KOPT-K1 (cell line): ENCODE measurements around the gene PPIB.
"Not testable (repeated sequence)": the region's sequence is repeated elsewhere in the genome, so short reads cannot be mapped to it uniquely, and the experiment has no call there.

Source experiments
- H3K27ac ChIP-seq: fragments of 200-600 bp; sonication (generic); 2 replicates; pipeline ENCODE4 v1.5.1; 2016; ENCODE audit warnings: antibody characterized with exemption, mild to moderate bottlenecking, low read depth, low read length; ENCODE audit not compliant: poor library complexity, severe bottlenecking
- H3K36me3 ChIP-seq: fragments of 200-600 bp; sonication (generic); 2 replicates; pipeline ENCODE4 v1.5.1; 2017; ENCODE audit warnings: antibody characterized with exemption, mild to moderate bottlenecking, low read length, moderate library complexity; ENCODE audit not compliant: insufficient read depth
- H3K9me3 ChIP-seq: fragments of 200-600 bp; sonication (generic); 2 replicates; pipeline ENCODE4 v1.5.1; 2017; ENCODE audit warnings: antibody characterized with exemption, low read length, mild to moderate bottlenecking; ENCODE audit not compliant: insufficient read depth, poor library complexity, severe bottlenecking

PPIB gene

DNA sequence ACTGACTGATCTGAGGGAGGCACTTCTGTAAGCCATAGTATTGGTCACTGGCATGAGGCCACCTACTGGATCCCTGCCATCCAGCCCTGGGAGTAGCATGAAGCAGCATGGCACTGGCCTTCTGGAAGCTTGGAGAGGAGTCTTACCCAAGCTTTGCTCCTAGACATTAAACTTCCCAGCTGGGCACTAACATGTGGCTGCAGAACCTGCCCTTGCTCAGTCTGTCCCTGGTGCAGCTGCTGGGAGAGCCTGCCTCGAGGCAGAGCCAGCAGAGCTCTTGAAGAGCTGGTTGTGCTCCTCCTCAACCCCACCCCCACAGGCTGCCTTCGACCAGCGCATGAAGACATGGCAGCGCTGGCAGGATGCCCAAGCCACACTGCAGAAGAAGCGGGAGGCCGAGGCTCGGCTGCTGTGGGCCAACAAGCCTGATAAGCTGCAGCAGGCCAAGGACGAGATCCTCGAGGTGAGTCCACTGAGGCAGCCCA is 28.4 kb downstream of the PPIB start:
- H3K9me3 ChIP-seq = no peaks in the 10 kb centered on the region
- H3K36me3 ChIP-seq = peaks cover 88% of the 10 kb centered on the region
- H3K27ac ChIP-seq = no peak overlapping the region

DNA sequence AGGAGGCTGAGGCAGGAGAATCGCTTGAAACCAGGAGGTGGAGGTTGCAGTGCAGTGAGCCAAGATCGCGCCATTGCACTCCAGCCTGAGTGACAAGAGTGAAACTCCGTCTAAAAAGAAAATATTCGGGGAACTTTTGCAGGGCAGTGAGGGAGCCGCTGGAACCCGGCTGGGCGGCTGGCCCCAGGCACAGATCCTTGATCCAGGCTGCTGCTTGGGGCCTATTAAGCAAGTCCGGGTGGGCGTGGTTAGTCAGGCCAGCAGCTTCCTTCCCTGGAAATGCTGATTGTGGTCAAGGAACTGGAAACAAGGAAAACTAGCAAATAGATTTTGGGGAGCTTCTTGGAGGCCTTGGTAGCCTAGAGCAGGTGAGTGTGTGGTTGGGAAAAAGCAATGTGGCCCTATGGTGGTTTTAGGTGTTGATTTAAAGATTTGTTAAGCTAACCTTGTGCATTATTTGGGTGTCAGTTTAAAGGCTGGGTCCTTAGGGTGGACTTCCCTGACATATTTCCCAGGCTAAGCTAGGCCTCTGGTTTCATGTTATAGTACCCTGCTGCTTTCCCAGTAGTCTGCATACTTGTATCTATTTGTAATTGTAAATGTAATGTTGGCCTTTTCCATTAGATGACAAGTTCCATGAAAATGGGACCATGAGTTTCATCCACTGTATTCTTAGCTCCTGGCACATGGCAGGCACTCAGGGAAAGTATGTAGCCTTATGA is 29.0 kb downstream of the PPIB start:
- peaks cover 93% of the 10 kb centered on the region for H3K36me3 ChIP-seq
- no peaks in the 10 kb centered on the region for H3K9me3 ChIP-seq
- no peak overlapping the region for H3K27ac ChIP-seq

DNA sequence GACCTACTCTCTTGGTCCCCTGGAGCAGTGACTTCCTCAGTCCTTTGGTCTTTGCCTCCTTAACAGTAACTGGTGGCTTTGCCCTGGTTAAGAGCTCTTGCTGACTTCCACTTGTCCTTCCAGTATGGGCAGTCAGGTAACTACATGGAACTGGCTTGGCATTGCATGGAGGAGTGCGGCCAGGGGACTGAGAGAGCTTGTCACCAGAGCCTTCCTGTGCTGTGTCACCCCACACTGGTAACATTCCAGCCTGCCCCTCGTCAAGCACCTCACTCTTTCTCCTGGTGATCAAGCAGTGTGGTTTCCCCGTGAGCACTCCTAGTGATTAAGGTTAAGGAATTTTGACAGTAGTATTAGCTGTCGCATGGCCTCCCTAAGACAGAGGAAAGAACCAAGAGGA is 30.6 kb downstream of the PPIB start:
- Histone ChIP-seq H3K36me3 (peaks cover 94% of the 10 kb centered on the region), H3K27ac (no peak overlapping the region)

DNA sequence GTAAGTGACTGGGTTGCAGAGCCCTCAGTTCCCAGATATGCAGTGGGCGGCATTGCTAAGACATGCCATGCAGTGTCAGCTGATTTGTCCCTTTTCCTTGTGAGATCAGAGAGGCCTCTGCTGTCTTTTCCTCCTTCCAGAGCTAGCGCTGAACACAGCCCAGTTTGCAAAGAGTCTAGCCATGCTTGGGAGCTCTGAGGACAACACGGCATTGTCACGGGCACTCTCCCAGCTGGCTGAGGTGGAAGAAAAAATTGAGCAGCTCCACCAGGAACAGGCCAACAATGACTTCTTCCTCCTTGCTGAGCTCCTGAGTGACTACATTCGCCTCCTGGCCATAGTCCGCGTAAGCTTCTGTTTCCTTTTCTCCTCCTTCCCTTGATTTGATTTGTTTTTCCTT is 31.3 kb downstream of the PPIB start:
- Histone ChIP-seq H3K9me3 (no peaks in the 10 kb centered on the region), H3K36me3 (peaks cover 94% of the 10 kb centered on the region), H3K27ac (no peak overlapping the region)

More for the DNA sequence above, 30.6 kb downstream of the PPIB start:
- no peaks in the 10 kb centered on the region for H3K9me3 ChIP-seq

DNA sequence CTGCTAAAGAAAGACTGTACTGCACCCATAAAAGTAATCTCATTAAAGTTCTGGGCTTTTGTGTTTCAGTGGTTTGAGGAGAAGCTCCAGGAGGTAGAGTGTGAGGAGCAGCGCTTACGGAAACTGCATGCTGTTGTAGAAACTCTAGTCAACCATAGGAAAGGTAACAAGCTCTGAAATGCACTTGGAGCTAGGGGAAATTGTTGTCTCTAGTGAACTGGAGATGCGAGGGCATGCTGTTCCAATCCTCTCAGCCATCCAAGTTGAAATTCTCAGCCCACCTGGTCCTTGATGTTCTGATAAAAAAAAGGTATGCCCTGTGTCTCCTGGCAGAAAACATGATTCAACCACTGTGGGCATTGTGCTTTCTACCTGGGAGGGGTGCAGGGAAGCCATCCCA is 32.7 kb downstream of the PPIB start:
- no peaks in the 10 kb centered on the region for H3K9me3 ChIP-seq
- no peak overlapping the region for H3K27ac ChIP-seq
- H3K36me3 ChIP-seq = peaks cover 96% of the 10 kb centered on the region

DNA sequence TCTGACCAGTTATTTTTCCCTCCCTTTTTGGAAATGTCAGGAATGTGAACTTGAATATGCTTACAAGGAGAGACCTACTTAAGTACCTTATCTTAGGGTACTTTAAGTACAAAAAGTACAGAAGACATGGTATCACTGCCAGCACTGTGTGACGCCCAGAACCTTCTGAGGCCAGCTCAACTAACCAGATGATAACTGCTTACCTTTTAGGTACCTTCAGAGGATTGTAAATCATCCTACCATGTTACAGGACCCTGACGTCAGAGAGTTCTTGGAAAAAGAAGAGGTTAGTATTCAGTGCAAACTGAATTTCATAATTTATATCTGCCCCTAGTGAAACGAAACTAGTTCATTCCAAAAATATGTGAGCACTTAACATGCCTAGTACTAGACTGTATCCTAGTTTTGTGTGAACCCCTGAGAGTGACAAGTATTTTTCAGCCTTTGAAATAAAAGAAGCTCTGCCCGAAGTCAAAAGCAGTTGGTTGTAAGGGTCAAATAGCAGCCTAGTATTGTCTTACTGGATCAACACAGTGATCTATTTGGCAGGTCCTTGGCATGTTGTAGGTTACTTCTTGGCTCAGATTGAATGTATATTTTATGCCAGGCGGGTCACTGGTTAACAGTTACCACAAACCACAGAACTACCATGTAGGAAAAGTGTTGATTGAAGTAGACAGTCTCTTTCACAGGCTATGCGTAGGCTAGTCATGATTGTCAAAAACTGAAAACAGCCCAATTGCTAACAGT is 35.1 kb downstream of the PPIB start:
- Histone ChIP-seq H3K36me3 (peaks cover 95% of the 10 kb centered on the region), H3K27ac (no peak overlapping the region), H3K9me3 (no peaks in the 10 kb centered on the region)

DNA sequence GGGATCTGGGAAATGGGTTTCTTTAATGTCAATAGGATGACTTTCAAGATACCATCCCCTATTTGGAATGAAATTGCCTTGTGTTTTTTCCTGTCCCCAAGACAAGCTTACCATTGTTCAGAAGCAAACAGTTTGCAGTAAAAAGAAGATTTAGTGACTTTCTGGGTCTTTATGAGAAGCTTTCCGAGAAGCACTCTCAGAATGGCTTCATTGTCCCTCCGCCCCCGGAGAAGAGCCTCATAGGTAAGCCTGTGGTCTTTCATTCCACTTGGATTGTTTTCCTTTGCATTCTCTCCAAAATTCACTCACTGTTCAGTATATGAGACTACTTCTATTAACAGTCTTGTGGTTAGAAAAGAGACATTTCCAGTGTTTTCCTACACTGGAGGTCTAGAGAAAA is 36.8 kb downstream of the PPIB start:
- Histone ChIP-seq H3K27ac (no peak overlapping the region), H3K9me3 (no peaks in the 10 kb centered on the region), H3K36me3 (peaks cover 95% of the 10 kb centered on the region)

DNA sequence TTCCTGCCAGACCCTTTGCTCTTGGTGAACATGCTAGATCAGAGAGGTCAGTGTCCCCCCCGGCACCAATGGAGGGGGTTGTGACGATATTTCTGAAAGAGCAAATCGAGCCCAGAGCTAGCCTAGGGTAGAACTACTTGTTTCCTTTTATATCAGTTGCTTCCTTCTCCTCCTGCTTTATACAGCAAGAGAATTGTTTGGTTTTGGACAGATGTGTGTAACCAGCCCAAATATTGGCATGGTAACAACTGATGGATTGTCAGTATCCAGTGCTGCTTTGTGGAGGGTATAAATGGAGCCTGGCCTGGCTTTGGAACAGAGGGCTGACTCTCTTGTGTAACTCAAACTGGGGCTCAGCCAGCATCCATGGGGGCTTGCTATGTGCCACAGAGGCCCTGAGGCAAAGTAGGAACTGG is 39.9 kb downstream of the PPIB start:
- H3K27ac ChIP-seq = no peak overlapping the region
- H3K9me3 ChIP-seq = no peaks in the 10 kb centered on the region
- peaks cover 95% of the 10 kb centered on the region for H3K36me3 ChIP-seq

DNA sequence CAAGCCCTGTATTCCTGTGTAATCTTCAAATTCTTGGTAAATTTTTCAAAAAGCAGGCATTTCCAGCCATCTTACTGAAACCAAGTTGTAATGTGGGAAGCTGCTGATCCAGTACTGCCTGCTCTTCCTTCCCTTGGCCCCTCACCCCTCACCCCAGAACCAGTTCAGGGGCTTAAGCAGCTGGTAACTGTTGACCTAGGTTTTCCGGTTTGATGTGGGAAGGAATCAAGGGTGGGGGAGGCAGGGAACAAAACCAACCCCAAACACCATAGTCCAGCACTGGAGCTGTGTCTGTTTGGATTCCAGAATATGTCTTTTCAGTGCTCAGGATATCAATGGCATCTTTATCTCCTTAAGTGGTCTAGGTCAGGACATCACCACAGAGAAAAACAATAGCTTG is 40.4 kb downstream of the PPIB start:
- no peaks in the 10 kb centered on the region for H3K9me3 ChIP-seq
- peaks cover 95% of the 10 kb centered on the region for H3K36me3 ChIP-seq
- H3K27ac ChIP-seq = no peak overlapping the region

DNA sequence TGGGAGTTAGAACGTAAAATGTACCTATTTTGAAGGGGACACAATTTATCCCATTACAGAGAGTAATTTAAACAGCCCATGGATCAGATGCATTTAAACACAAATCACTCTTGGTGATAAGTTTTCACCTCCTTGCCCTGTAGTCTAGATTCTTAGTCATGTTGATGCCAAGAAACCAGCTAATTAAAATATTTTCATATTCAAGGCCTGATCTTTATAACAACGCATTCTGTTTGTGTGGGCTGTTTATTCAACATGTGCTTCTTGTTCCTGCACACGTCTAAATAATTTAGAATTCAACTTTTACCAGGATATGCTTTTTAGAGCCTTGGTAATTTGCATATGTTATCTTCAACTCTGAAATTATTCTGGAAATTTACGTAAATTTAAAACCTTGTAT is 41.2 kb downstream of the PPIB start:
- peaks cover 95% of the 10 kb centered on the region for H3K36me3 ChIP-seq
- H3K27ac ChIP-seq = no peak overlapping the region
- H3K9me3 ChIP-seq = no peaks in the 10 kb centered on the region

DNA sequence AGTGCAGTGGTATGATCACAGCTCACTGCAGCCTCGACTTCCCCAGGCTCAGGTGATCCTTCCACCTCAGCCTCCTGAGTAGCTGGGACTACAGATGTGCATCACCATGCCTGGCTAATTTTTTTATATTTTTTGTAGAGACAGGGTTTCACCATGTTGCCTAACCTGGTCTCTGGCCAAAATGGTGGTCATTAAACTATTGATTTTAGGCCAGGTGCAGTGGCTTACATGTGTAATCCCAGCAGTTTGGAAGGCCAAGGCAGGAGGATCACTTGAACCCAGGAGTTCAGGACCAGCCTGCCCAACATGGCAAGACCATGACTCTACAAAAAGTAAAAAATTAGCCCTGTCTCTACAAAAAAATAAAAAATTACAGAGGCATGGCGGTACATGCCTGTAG is 42.5 kb downstream of the PPIB start:
- peaks cover 97% of the 10 kb centered on the region for H3K36me3 ChIP-seq
- not testable (repeated sequence) for H3K9me3 ChIP-seq, H3K27ac ChIP-seq

DNA sequence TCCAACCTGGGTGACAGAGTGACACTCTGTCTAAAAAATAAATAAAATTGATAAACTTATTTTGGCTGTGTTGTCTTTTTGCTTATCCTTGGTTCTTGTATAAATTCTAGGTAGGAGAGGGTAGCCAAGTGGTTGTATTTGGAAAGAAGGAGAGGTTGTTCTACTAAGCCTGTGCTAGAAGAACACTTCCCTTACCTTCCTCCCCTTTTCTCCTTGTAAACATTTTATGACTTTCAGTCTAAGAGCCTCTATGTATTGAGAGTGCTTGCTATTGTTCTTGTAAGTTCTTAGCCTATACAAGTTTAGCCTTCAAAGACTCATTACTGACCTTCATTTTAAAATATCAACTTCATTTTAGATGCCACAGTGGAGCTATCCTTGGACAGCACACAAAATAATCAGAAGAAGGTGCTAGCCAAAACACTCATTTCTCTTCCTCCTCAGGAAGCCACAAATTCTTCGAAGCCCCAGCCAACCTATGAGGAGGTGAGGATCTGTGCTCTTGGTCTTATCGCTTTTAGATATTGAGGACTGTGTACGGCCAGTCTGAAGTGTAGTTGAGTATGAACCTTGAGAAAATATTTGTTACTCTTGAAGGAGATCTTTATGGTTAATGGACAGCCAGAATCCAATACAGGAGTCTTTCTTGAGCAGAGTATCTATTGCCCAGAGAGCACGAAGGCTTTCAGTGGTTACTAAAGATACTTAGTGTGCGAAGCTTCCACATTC is 44.9 kb downstream of the PPIB start:
- Histone ChIP-seq H3K9me3 (no peaks in the 10 kb centered on the region), H3K27ac (no peak overlapping the region), H3K36me3 (peaks cover 99% of the 10 kb centered on the region)

DNA sequence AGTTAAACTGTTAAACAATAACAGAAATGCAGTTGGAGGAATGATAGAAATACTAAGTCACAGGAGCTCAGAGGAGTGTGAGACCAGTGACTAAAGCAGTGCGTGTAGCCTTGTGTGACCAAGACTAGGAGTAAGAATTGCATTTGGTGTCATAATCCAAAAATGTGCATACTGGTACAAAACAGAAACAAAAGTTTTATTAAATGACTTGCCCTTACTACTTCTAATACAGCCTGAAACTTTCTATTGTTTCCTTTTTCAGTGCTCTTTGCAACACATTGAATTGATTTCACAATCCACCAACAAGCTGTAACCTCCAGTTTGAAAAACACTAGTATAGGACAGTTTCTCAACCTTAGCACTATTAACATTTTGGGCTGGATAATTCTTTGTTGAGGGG is 49.9 kb downstream of the PPIB start:
- H3K9me3 ChIP-seq = no peaks in the 10 kb centered on the region
- peaks cover 55% of the 10 kb centered on the region for H3K36me3 ChIP-seq
- H3K27ac ChIP-seq = no peak overlapping the region

DNA sequence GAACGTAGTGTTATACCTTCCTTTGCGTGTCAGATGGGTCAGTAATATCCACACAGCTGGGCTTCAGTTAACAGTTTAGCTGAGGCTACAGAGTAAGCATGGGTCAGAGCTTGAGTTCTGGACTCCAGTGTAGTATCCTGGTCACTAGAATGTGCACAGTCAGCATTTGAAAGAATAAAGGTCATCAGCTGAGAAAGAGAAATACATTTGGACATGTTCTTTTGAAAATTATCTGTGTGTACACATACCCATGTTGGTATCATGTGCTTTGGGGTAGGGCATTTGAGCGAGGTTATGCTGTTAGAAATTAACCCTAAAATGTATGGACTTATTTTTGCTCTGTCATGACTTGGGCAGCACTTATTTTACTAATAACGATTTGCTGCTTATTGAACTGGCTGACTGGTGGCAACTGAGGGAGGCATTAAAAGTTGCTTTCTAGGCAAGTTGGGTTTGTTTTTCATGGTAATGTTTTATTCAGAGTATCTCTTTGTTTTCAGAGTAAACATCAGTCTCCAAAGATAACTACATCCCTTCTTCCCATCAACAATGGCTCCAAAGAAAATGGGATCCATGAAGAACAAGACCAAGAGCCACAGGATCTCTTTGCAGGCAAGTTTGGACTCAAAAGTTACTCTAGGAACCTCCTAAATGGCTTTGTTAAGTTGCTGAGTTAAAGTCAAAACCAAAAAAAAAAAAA is 50.6 kb downstream of the PPIB start:
- Histone ChIP-seq H3K9me3 (no peaks in the 10 kb centered on the region), H3K36me3 (peaks cover 49% of the 10 kb centered on the region), H3K27ac (no peak overlapping the region)

DNA sequence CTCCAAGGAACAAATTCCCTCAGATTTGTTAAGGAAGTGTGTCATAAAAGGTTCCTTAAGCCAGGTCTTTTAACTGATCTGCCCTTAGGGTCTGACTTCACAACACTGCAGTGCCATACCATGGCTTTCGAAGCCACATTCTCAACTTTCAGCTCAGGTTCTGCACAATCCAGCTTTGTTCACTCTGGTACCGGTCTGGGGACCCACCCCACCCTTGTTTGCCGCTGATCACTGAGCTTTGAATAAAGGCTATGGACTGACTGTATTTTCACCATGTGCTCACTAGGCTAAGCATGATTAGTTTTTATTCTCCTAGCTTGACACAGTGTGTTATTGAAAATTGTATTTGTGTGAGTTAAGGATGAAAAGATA is 51.2 kb downstream of the PPIB start:
- H3K9me3 ChIP-seq = no peaks in the 10 kb centered on the region
- H3K27ac ChIP-seq = no peak overlapping the region
- H3K36me3 ChIP-seq = peaks cover 43% of the 10 kb centered on the region
